GM12878 (cell line): ENCODE measurements around the gene USP5.

ENCODE experiments used
- EGR1 ChIP-seq, 2 experiments: IDR thresholded peaks; 1 replicate in 1 of 2; 2 replicates in 1 of 2; pipeline ENCODE4 v1.6.1; 2011 to 2012; ENCODE audit warnings: low read depth in 2 of 2, low read length in 2 of 2, borderline replicate concordance in 1 of 2, mild to moderate bottlenecking in 1 of 2, moderate library complexity in 1 of 2
- KLF5 ChIP-seq: fragments of 450-650 bp; IDR thresholded peaks from 2 replicates; pipeline ENCODE4 v1.6.1; 2014; ENCODE audit warnings: mild to moderate bottlenecking; ENCODE audit not compliant: partially characterized antibody
- YY1 ChIP-seq: IDR thresholded peaks from 2 replicates; pipeline ENCODE4 v1.6.1; 2011; ENCODE audit warnings: low read depth, mild to moderate bottlenecking, low read length
- TF ChIP-seq, protein P1 (sequence below): IDR thresholded peaks from 2 replicates; pipeline ENCODE4 v1.6.1; 2011; ENCODE audit warnings: low read depth, mild to moderate bottlenecking, low read length, moderate library complexity, borderline replicate concordance; ENCODE audit errors: extremely low read depth
- TF ChIP-seq, protein P2 (sequence below): fragments of 450-650 bp; IDR thresholded peaks from 2 replicates; pipeline ENCODE4 v1.6.1; 2017; ENCODE audit warnings: antibody characterized with exemption, mild to moderate bottlenecking, moderate library complexity
- TF ChIP-seq, protein P3 (sequence below): IDR thresholded peaks from 2 replicates; pipeline ENCODE4 v1.6.1; 2012; ENCODE audit warnings: low read depth, low read length, improper control_type of control experiment

DNA sequence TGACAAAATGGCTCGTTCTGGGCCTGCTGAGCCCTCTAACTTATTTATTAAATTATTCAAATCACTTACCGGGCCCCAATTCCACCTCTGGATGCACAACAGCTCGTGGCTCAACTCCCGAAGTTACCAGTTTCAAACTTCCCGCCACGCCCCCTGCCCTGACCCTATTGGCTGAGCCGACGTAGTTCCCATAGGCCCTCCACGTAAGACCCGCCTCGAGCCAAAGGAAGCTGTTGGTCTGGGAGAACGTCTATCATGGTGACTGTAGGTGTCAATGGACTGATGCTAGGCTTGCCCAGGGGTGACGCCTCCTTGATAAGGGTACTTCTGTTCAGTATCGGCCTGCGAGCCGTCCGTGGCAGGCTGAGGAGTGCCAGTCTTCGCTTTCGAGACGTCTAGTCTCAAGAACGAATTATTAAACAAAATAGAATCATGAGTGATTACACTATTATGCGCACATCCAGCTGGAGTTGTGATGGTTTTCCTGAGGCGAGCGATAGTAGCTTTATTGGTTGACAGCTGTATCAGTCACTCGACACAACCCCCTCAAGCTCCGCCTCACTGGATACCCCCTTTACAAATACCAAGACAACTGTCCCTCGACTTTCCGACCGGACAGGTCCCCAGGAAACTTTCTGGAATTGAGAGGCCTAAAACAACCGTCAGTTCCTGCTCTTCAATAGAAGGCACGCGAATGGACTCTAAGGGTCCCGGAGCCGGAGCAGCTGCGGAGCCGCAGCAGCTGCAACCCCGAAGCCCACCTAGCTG is 613 bp upstream of the USP5 start, which contains the start of gene CDCA3:
- TF ChIP-seq KLF5 (peak; percentile 13), EGR1 (IDR thresholded peaks at IDR 0.05; ENCODE audit: borderline replicate concordance in 1 of 2, low read depth in 2 of 2, low read length in 2 of 2) (no peak), YY1 (0 out of 2 replicates have a peak, but pooled peaks have one; percentile 20)
- TF ChIP-seq, protein P1, sequence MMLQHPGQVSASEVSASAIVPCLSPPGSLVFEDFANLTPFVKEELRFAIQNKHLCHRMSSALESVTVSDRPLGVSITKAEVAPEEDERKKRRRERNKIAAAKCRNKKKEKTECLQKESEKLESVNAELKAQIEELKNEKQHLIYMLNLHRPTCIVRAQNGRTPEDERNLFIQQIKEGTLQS = no peak
- TF ChIP-seq, protein P2, sequence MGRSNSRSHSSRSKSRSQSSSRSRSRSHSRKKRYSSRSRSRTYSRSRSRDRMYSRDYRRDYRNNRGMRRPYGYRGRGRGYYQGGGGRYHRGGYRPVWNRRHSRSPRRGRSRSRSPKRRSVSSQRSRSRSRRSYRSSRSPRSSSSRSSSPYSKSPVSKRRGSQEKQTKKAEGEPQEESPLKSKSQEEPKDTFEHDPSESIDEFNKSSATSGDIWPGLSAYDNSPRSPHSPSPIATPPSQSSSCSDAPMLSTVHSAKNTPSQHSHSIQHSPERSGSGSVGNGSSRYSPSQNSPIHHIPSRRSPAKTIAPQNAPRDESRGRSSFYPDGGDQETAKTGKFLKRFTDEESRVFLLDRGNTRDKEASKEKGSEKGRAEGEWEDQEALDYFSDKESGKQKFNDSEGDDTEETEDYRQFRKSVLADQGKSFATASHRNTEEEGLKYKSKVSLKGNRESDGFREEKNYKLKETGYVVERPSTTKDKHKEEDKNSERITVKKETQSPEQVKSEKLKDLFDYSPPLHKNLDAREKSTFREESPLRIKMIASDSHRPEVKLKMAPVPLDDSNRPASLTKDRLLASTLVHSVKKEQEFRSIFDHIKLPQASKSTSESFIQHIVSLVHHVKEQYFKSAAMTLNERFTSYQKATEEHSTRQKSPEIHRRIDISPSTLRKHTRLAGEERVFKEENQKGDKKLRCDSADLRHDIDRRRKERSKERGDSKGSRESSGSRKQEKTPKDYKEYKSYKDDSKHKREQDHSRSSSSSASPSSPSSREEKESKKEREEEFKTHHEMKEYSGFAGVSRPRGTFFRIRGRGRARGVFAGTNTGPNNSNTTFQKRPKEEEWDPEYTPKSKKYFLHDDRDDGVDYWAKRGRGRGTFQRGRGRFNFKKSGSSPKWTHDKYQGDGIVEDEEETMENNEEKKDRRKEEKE = no peak
- TF ChIP-seq, protein P3, sequence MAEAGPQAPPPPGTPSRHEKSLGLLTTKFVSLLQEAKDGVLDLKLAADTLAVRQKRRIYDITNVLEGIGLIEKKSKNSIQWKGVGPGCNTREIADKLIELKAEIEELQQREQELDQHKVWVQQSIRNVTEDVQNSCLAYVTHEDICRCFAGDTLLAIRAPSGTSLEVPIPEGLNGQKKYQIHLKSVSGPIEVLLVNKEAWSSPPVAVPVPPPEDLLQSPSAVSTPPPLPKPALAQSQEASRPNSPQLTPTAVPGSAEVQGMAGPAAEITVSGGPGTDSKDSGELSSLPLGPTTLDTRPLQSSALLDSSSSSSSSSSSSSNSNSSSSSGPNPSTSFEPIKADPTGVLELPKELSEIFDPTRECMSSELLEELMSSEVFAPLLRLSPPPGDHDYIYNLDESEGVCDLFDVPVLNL = peak; percentile 100
